ENCODE measurements around the gene GAPT.

GAPT gene

GRCh38 chr5:58451732-58452565, 39.3 kb upstream of the GAPT start:
- DNase-seq (ENCODE audit: low read depth): no peak
- H3K4me3 ChIP-seq (ENCODE audit: low read length): no peak overlapping the region
- TF ChIP-seq CTCF (conservative IDR thresholded peaks at IDR 0.05; ENCODE audit: low read depth, low read length): no peak

- DNase-seq (ENCODE audit: low read depth): no peak
- peak overlapping the region; percentile 66 for H3K4me3 ChIP-seq (ENCODE audit: low read length)
These were observed 38.5 kb upstream of the GAPT start for GRCh38 chr5:58452566-58453258.

GRCh38 chr5:58453306-58453705, 37.9 kb upstream of the GAPT start:
- H3K4me3 ChIP-seq (ENCODE audit: low read length): peak overlapping the region; percentile 66
- no peak for DNase-seq (ENCODE audit: low read depth)

More at GRCh38 chr5:58452566-58453258, 38.5 kb upstream of the GAPT start:
- no peak for TF ChIP-seq CTCF (conservative IDR thresholded peaks at IDR 0.05; ENCODE audit: low read depth, low read length)

GRCh38 chr5:58454025-58454424, 37.2 kb upstream of the GAPT start:
- no peak for TF ChIP-seq CTCF (conservative IDR thresholded peaks at IDR 0.05; ENCODE audit: low read depth, low read length)
- no peak for DNase-seq (ENCODE audit: low read depth)
- H3K4me3 ChIP-seq (ENCODE audit: low read length): peak overlapping the region; percentile 66

More at GRCh38 chr5:58453306-58453705, 37.9 kb upstream of the GAPT start:
- no peak for TF ChIP-seq CTCF (conservative IDR thresholded peaks at IDR 0.05; ENCODE audit: low read depth, low read length)

GRCh38 chr5:58455066-58455465, 36.2 kb upstream of the GAPT start:
- no peak for TF ChIP-seq CTCF (conservative IDR thresholded peaks at IDR 0.05; ENCODE audit: low read depth, low read length)
- no peak for DNase-seq (ENCODE audit: low read depth)
- peak overlapping the region; percentile 66 for H3K4me3 ChIP-seq (ENCODE audit: low read length)

- no peak for DNase-seq (ENCODE audit: low read depth)
- peak overlapping the region; percentile 66 for H3K4me3 ChIP-seq (ENCODE audit: low read length)
- TF ChIP-seq CTCF (conservative IDR thresholded peaks at IDR 0.05; ENCODE audit: low read depth, low read length): no peak
These were observed 35.8 kb upstream of the GAPT start for GRCh38 chr5:58455480-58455879.

All from retinal pigment epithelial cell (primary cell).